H1 (cell line): ENCODE measurements around the gene RPS6KA2. TPM values are rescaled to one million over a fixed set of nuclear protein-coding genes. Genes with fewer than 3 reads are reported as not detected.

Experiments
- CREB1 ChIP-seq: IDR thresholded peaks from 2 replicates; pipeline ENCODE4 v1.6.1; 2012; ENCODE audit warnings: inconsistent platforms
- CTBP2 ChIP-seq: IDR thresholded peaks from 2 replicates; pipeline ENCODE4 v1.7.0; 2011; ENCODE audit warnings: borderline replicate concordance, mild to moderate bottlenecking, moderate library complexity, mixed read lengths, low read length; ENCODE audit not compliant: insufficient read depth, insufficient read length
- EZH2 ChIP-seq: fragments of 200-600 bp; sonication (generic); IDR thresholded peaks from 2 replicates; pipeline ENCODE4 v1.7.1; 2012; ENCODE audit warnings: low read depth, mild to moderate bottlenecking, moderate library complexity, low read length, inconsistent platforms; ENCODE audit not compliant: severe bottlenecking
- KDM5A ChIP-seq: fragments of 200-600 bp; IDR thresholded peaks from 2 replicates; pipeline ENCODE4 v1.7.1; 2012; ENCODE audit warnings: mild to moderate bottlenecking, low read length, inconsistent platforms, mixed read lengths
- NANOG ChIP-seq: IDR thresholded peaks from 2 replicates; pipeline ENCODE4 v1.6.1; 2011; ENCODE audit warnings: low read length, low read depth, mild to moderate bottlenecking, inconsistent platforms; ENCODE audit not compliant: insufficient read depth, poor library complexity, severe bottlenecking
- TEAD4 ChIP-seq: IDR thresholded peaks from 2 replicates; pipeline ENCODE4 v1.6.1; 2012; ENCODE audit warnings: low read depth, low read length, inconsistent platforms, mixed read lengths
- polyA plus RNA-seq, 7 experiments: library from polyadenylated mRNA; depleted of rRNA in 3 of 7; stranded (reverse) in 5 of 7; unstranded in 2 of 7; fragments of >200 nt in 5 of 7; fragments of 200-250 nt in 2 of 7; gene quantifications; 1 replicate in 5 of 7; 2 replicates in 1 of 7; 4 replicates in 1 of 7; pipeline versions ENCODE4 v1.2.1 to v1.2.3, GENCODE V29; 2011 to 2013; ENCODE audit warnings: missing spikeins in 2 of 7, mixed read lengths in 2 of 7
- total RNA-seq: library from RNA; stranded (reverse); fragmentation: NEBNext Ultra II Directional; extraction: Animal tissue kit (Norgen Biotek cat#: 25700); gene quantifications from 2 replicates; pipeline ENCODE4 v1.2.1, GENCODE V29; 2021

The RPS6KA2 gene
- total and polyA plus RNA-seq, 2 of the 8 experiments (the other 6 are each of a cell fraction or from before 2014, with no cell fraction given), result 8.8 to 25.7 TPM

DNA sequence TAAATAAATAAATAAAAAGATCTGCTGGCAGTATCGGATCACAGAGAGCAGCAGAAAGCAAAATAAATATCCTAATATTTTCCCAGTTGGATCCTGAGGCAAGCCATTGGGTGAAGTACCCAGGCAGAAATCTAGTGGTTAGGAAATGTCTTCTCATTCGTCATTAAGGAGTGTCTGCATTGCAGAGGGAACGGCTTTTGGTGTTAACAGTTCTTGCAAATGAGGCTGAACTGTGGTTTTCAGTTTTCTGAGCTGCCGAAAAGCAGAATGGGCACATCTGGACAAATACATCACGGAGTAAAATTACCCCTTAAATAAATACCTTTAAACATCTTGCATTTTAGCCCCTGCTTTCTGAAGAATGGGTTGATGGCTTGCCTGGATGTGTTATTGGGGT lies 162.1 kb downstream of the RPS6KA2 start (continued):
- TF ChIP-seq NANOG, result no peak
- no peak for TF ChIP-seq TEAD4
- no peak for TF ChIP-seq CTBP2
- TF ChIP-seq KDM5A, result no peak
- TF ChIP-seq CREB1, result no peak
- TF ChIP-seq EZH2, result no peak
